BLaER1 treated with 17β-estradiol and CSF1 and Interleukin-3, amounts not matched to agents 10 nM and 100 nM (cell line): Measurements from ENCODE around the gene ZNF280A.
A peak's percentile ranks its signal among the peaks of the same experiment; 100 is the strongest.
"Not testable (repeated sequence)": the region's sequence is repeated elsewhere in the genome, so short reads cannot be mapped to it uniquely, and the experiment has no call there.

Experiments
- H3K27ac ChIP-seq, 11 experiments: shearing (Covaris generic); formaldehyde crosslinking; 2 replicates each; pipeline ENCODE4 v1.8.1; 2022
- H3K27me3 ChIP-seq, 11 experiments: shearing (Covaris generic); formaldehyde crosslinking; 2 replicates each; pipeline ENCODE4 v1.8.1; 2022
- H3K36me3 ChIP-seq, 11 experiments: shearing (Covaris generic); formaldehyde crosslinking; 2 replicates each; pipeline ENCODE4 v1.8.1; 2022
- H3K4me1 ChIP-seq, 10 experiments: shearing (Covaris generic); formaldehyde crosslinking; 2 replicates each; pipeline ENCODE4 v1.8.1; 2022
- H3K4me2 ChIP-seq, 11 experiments: shearing (Covaris generic); formaldehyde crosslinking; 2 replicates each; pipeline ENCODE4 v1.8.1; 2022
- H3K4me3 ChIP-seq, 10 experiments: shearing (Covaris generic); formaldehyde crosslinking; 2 replicates each; pipeline ENCODE4 v1.8.1; 2022
- H3K9ac ChIP-seq, 11 experiments: shearing (Covaris generic); formaldehyde crosslinking; 2 replicates each; pipeline ENCODE4 v1.8.1; 2022
- H3K9me3 ChIP-seq, 11 experiments: shearing (Covaris generic); formaldehyde crosslinking; replicated peaks in 1 of 11; 2 replicates each; pipeline ENCODE4 v1.8.1; 2022
- H4K20me1 ChIP-seq, 11 experiments: shearing (Covaris generic); formaldehyde crosslinking; 2 replicates each; pipeline ENCODE4 v1.8.1; 2022
- Cebpa-rat ChIP-seq, 11 experiments: shearing (Covaris generic); IDR thresholded peaks; 2 replicates each; pipeline ENCODE4 v1.8.1; 2022

The ZNF280A gene

DNA sequence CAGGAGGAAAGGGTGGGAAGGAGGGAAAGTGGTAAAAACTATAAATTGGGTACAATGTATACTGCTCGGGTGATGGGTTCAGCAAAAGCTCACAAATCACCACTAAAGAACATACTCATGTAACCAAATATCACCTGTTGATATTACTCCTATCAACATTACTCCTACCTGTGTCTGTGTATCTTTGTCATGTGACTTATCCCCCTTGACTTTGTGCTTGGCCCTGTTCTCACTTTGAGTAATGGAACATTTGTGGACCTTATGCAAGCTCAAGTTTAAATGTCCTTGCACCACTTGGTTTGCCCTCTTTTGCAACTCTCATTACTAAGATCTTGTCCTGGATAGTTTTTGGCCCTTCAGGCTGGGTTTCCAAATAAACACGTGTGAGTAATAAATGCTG is 50.5 kb downstream of the ZNF280A start:
- Histone ChIP-seq H3K27ac (no peak overlapping the region), H3K4me1 (no peaks in the 10 kb centered on the region), H4K20me1 (no peaks in the 10 kb centered on the region), H3K9me3 (peaks cover 28 to 54% (median 40%) of the 10 kb centered on the region in 11 experiments), H3K9ac (no peak overlapping the region), H3K4me2 (no peak overlapping the region), H3K4me3 (no peak overlapping the region), H3K27me3 (no peaks in the 10 kb centered on the region), H3K36me3 (no peaks in the 10 kb centered on the region)
- no peak for TF ChIP-seq Cebpa-rat (IDR thresholded peaks at IDR 0.05)

- not testable (repeated sequence) for H3K4me1 ChIP-seq, H4K20me1 ChIP-seq, H3K27me3 ChIP-seq, H3K9ac ChIP-seq, H3K4me3 ChIP-seq, H3K27ac ChIP-seq, H3K36me3 ChIP-seq, H3K4me2 ChIP-seq
- H3K9me3 ChIP-seq: peaks cover 28 to 54% (median 40%) of the 10 kb centered on the region in 11 experiments
These were observed 51.1 kb downstream of the ZNF280A start for GRCh38 chr22:22468794-22469469.

GRCh38 chr22:22467112-22467511 is 53.0 kb downstream of the ZNF280A start:
- Histone ChIP-seq H3K27me3 (no peaks in the 10 kb centered on the region), H3K4me3 (no peak overlapping the region), H3K27ac (no peak overlapping the region), H3K4me2 (no peak overlapping the region), H4K20me1 (no peaks in the 10 kb centered on the region), H3K9ac (no peak overlapping the region), H3K9me3 (peaks cover 28 to 53% (median 40%) of the 10 kb centered on the region in 11 experiments), H3K36me3 (no peaks in the 10 kb centered on the region), H3K4me1 (peaks cover 0 to 11% (median 6%) of the 10 kb centered on the region in 10 experiments; a peak in 8 of 20 replicates)
- no peak for TF ChIP-seq Cebpa-rat (IDR thresholded peaks at IDR 0.05)

DNA sequence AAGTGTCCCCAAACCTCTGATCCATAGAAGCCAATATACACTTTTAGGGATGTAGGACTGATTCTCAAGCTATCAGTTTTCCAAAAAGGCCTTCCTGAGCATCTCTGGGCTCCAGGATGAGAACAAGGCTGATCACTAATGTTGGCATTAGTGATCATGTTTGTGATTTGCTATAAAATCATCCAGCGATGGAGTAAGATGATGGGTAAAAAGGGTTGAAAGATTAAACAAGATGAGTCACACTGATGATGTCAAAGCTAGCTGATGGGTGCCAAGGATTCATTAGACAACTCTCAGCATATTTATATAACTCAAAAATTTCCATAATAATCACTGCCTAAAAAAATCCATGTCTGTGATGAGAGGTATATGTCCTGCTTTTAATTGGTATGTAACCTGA is 54.3 kb downstream of the ZNF280A start:
- TF ChIP-seq Cebpa-rat (IDR thresholded peaks at IDR 0.05): no peak
- H3K9ac ChIP-seq: no peak overlapping the region
- H4K20me1 ChIP-seq: no peaks in the 10 kb centered on the region
- no peaks in the 10 kb centered on the region for H3K36me3 ChIP-seq
- no peaks in the 10 kb centered on the region for H3K27me3 ChIP-seq
- peaks cover 29 to 42% (median 36%) of the 10 kb centered on the region in 11 experiments for H3K9me3 ChIP-seq
- no peak overlapping the region for H3K4me3 ChIP-seq
- H3K27ac ChIP-seq: no peak overlapping the region
- H3K4me2 ChIP-seq: no peak overlapping the region
- peaks cover 0 to 11% (median 6%) of the 10 kb centered on the region in 10 experiments; a peak in 8 of 20 replicates for H3K4me1 ChIP-seq

DNA sequence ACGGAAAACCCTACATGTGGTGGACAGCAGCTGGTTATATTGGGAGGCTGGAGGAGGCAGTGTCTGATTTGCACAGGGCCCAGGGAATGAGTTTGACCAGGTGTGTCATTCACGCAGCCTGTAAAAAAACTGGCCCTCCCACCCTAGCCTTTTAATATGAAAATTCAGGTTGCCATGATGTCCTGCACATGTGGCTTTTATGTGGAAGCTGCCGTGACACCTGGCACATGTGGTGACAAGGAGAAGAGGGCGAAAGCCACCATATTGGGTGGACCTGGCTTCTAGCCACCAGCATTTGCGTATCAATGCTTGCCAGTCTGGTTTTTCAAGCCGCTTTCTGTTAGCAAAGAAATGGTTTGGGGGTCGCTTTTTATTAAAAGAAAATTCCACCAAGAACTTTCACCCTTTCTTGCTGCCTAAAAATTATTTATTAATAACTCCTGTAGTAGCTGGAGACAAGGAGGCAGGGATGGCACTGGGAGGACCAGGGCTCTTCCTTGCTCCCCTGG is 54.9 kb downstream of the ZNF280A start:
- no peaks in the 10 kb centered on the region for H3K36me3 ChIP-seq
- H3K4me2 ChIP-seq: no peak overlapping the region
- H3K27ac ChIP-seq: no peak overlapping the region
- no peaks in the 10 kb centered on the region for H4K20me1 ChIP-seq
- H3K9ac ChIP-seq: no peak overlapping the region
- peaks cover 32 to 42% (median 37%) of the 10 kb centered on the region in 11 experiments for H3K9me3 ChIP-seq
- H3K4me3 ChIP-seq: no peak overlapping the region
- no peaks in the 10 kb centered on the region for H3K27me3 ChIP-seq
- no peak for TF ChIP-seq Cebpa-rat (IDR thresholded peaks at IDR 0.05)
- H3K4me1 ChIP-seq: peaks cover 0 to 11% (median 6%) of the 10 kb centered on the region in 10 experiments; a peak in 8 of 20 replicates

- Histone ChIP-seq H4K20me1 (no peaks in the 10 kb centered on the region), H3K27me3 (no peaks in the 10 kb centered on the region), H3K27ac (no peak overlapping the region), H3K9me3 (peaks cover 32 to 42% (median 37%) of the 10 kb centered on the region in 11 experiments), H3K4me2 (no peak overlapping the region), H3K4me3 (no peak overlapping the region), H3K4me1 (peaks cover 0 to 11% (median 6%) of the 10 kb centered on the region in 10 experiments; a peak in 8 of 20 replicates), H3K36me3 (peaks cover 0 to 2% (median 0%) of the 10 kb centered on the region in 11 experiments; a peak in 2 of 22 replicates), H3K9ac (no peak overlapping the region)
- TF ChIP-seq Cebpa-rat (IDR thresholded peaks at IDR 0.05): no peak
These were observed 55.5 kb downstream of the ZNF280A start for GRCh38 chr22:22464541-22465054.

DNA sequence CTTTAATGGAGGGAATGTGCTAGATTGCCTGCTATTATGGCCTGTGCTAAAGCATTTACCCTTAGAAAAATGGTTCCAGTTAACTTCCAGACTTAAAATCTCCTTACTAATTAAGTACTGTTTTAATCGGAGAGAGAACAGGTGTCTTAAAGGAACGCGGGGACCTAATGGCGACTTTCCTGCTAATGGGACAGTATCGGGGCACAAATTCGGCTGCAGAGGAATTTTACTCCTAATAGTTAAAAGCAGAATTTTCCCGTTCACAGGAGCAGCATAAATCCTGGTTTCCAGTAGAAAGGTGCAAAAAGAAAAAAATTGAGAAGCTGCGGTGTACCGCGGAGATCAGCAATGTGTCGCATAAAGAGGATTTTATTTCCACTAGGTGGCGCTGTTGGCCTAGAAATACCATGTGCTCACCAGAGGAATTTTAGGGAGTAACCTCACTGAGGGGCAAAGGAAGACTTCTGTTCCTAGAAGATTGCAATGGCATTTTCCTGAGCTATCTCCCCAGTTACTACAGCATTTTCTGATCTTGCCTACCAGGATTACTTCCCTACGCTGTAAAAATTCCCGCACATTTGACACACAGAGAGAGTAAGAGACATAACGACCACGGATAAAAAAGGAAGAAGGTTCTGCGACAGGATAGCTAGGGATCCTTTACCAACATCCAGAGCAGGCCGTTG is 56.1 kb downstream of the ZNF280A start:
- no peak overlapping the region for H3K27ac ChIP-seq
- peak overlapping the region in 6 of 11 experiments; percentile 2 to 50 (median 26); a peak in 7 of 22 replicates for H3K4me2 ChIP-seq
- no peak for TF ChIP-seq Cebpa-rat (IDR thresholded peaks at IDR 0.05)
- peaks cover 32 to 42% (median 37%) of the 10 kb centered on the region in 11 experiments for H3K9me3 ChIP-seq
- H4K20me1 ChIP-seq: no peaks in the 10 kb centered on the region
- H3K4me3 ChIP-seq: no peak overlapping the region
- no peaks in the 10 kb centered on the region for H3K27me3 ChIP-seq
- H3K36me3 ChIP-seq: peaks cover 0 to 5% (median 0%) of the 10 kb centered on the region in 11 experiments; a peak in 2 of 22 replicates
- H3K4me1 ChIP-seq: peaks cover 0 to 11% (median 6%) of the 10 kb centered on the region in 10 experiments; a peak in 8 of 20 replicates
- no peak overlapping the region for H3K9ac ChIP-seq
